Ovary (tissue), 9 donors: Measurements from ENCODE around the gene VGF. TPM values are rescaled to one million over a fixed set of nuclear protein-coding genes. Genes with fewer than 3 reads are reported as not detected.

Source experiments
- DNase-seq, 5 donors: peaks; one replicate each; pipeline ENCODE4 v3.0.0-alpha.2; 2019 to 2020
- H3K27ac ChIP-seq, 2 donors: fragments of 200-600 bp; one replicate each; pipeline versions ENCODE4 v1.5.1 to v1.8.0; 2019 to 2022
- H3K27me3 ChIP-seq: fragments of 200-600 bp; one replicate; pipeline ENCODE4 v1.8.0; 2022
- H3K36me3 ChIP-seq: fragments of 200-600 bp; sonication (generic); one replicate; pipeline ENCODE4 v1.5.1; 2019
- H3K4me1 ChIP-seq: one replicate; pipeline ENCODE4 v1.8.1; 2013; ENCODE audit warnings: mild to moderate bottlenecking, moderate library complexity; ENCODE audit not compliant: insufficient read depth
- H3K4me3 ChIP-seq: fragments of 200-600 bp; sonication (generic); one replicate; pipeline ENCODE4 v1.5.1; 2017
- H3K9me3 ChIP-seq, 2 donors: fragments of 200-600 bp in 1 of 2; sonication (generic) in 1 of 2; one replicate each; pipeline versions ENCODE4 v1.5.1 to v1.8.1; 2013 to 2019; ENCODE audit warnings: mild to moderate bottlenecking in 1 of 2, moderate library complexity in 1 of 2
- EP300 ChIP-seq: sonication (generic); formaldehyde crosslinking; IDR thresholded peaks from one replicate; pipeline ENCODE4 v1.6.1; 2017; ENCODE audit warnings: antibody characterized with exemption
- POLR2A ChIP-seq: fragments of 450-650 bp; IDR thresholded peaks from one replicate; pipeline ENCODE4 v1.6.1; 2017; ENCODE audit warnings: antibody characterized with exemption, mild to moderate bottlenecking, moderate library complexity
- WGBS, 3 donors: extraction: QIAGEN DNeasy Blood & Tissue Kit in 1 of 3; methylation state at CpG; one replicate each; pipeline versions ENCODE4 v1.1.5 to v1.1.7; 2013 to 2017; 5-methylcytosine and 5-hydroxymethylcytosine counted together
- intact Hi-C, 4 donors: fragments of 100-400 bp; cut with DNase I; formaldehyde crosslinking; loops; one replicate each; pipeline versions ENCODE4 v1.11.0 to v1.15.1; 2022 to 2023
- polyA plus RNA-seq, 2 donors: library from polyadenylated mRNA; stranded (reverse); fragments of 200-250 nt in 1 of 2; fragments of 350-450 nt in 1 of 2; fragmentation: Illumina TruSeq in 1 of 2; extraction: RNeasy Lipid Tissue Mini Kit (QIAGEN cat#74804) in 1 of 2; gene quantifications; one replicate each; pipeline ENCODE4 v1.2.3, GENCODE V29; 2013 to 2014
- total RNA-seq, 7 donors: library from RNA; depleted of rRNA in 2 of 7; stranded (reverse); fragments of >200 nt in 2 of 7; fragmentation: NEBNext Ultra II Directional in 3 of 7; extraction: Animal tissue kit (Norgen Biotek cat#: 25700) in 3 of 7; gene quantifications; one replicate each; pipeline versions ENCODE4 v1.1.0 to v1.2.4, GENCODE V29; 2016 to 2023
- TF ChIP-seq, protein P1 (sequence below), 3 donors: fragments of 450-650 bp in 2 of 3; fragments of 200-600 bp in 1 of 3; IDR thresholded peaks; one replicate each; pipeline versions ENCODE4 v1.5.1 to v1.8.0; 2016 to 2022; ENCODE audit warnings: antibody characterized with exemption in 3 of 3, mild to moderate bottlenecking in 1 of 3
- donor health status: DM: no; HTN: no; CAD: no; lungs with moderate emphysema.
- donor health status: DM: no; HTN: no; CAD: no.
- donor health status: Bipolar disorder and iron deficiency.
- donor health status: DM: yes; HTN: yes; CAD: no.
- donor health status: DM: no; HTN: no; CAD: no.
- donor health status: DM: yes; HTN: yes; CAD: no.

Gene VGF
- total and polyA plus RNA-seq, 9 donors: 0.04 to 0.20 TPM; not detected in 7

DNA sequence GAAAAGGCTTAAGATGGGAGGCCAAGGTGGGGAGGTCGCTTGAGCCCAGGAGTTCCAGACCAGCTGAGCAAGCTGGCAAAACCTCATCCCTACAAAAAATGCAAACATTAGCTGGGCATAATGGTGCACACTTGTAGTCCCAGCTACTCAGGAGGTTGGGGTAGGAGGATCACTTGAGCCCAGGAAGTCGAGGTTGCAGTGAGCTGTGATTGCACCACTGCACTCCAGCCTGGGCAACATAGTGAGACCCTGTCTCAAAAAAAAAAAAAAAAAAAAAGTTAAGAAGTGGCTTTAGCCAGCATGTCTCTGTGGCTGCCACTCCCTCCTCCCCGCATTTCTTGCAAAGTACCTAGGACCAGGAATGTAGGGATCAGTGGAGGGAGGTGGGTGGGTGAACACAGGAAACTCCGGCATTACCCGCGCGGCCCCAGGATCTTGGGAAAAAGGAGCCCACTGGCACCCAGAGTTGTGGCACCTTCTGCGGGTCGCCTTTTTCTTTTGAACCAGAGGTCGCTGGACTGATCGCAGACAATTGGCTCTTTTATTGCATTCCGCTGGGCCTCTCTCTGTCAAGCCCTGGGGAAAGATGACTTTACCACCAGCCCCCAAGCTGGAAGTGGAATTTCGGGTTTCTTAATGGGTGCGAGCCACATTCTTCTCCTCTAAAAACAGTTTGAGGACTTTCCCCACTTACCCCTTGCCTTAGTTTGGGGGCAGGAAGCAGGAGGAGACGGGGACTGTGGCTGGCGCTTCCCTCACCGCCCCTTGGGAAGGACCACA, 3.5 kb downstream of the VGF start:
- no peak overlapping the region for H3K4me3 ChIP-seq
- peaks cover 14% of the 10 kb centered on the region for H3K4me1 ChIP-seq
- H3K27me3 ChIP-seq: peaks cover 2% of the 10 kb centered on the region
- intact Hi-C loops: loop anchor here in 2 of 4 donors (10.0 kb wide), 2 partner anchors 103 to 267 kb away; partner anchors contain the start of gene ACHE (in 1 of the 2)
- H3K27ac ChIP-seq: no peak overlapping the region
- DNase-seq: no peak
- no peaks in the 10 kb centered on the region for H3K36me3 ChIP-seq
- 87 to 95% (median 88%) methylated on average over 17 of the region's 17 CpGs for WGBS, 3 donors
- no peak for TF ChIP-seq EP300
- TF ChIP-seq, protein P1, sequence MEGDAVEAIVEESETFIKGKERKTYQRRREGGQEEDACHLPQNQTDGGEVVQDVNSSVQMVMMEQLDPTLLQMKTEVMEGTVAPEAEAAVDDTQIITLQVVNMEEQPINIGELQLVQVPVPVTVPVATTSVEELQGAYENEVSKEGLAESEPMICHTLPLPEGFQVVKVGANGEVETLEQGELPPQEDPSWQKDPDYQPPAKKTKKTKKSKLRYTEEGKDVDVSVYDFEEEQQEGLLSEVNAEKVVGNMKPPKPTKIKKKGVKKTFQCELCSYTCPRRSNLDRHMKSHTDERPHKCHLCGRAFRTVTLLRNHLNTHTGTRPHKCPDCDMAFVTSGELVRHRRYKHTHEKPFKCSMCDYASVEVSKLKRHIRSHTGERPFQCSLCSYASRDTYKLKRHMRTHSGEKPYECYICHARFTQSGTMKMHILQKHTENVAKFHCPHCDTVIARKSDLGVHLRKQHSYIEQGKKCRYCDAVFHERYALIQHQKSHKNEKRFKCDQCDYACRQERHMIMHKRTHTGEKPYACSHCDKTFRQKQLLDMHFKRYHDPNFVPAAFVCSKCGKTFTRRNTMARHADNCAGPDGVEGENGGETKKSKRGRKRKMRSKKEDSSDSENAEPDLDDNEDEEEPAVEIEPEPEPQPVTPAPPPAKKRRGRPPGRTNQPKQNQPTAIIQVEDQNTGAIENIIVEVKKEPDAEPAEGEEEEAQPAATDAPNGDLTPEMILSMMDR (IDR thresholded peaks at IDR 0.05): no peak
- TF ChIP-seq POLR2A: no peak
- H3K9me3 ChIP-seq: no peaks in the 10 kb centered on the region

DNA sequence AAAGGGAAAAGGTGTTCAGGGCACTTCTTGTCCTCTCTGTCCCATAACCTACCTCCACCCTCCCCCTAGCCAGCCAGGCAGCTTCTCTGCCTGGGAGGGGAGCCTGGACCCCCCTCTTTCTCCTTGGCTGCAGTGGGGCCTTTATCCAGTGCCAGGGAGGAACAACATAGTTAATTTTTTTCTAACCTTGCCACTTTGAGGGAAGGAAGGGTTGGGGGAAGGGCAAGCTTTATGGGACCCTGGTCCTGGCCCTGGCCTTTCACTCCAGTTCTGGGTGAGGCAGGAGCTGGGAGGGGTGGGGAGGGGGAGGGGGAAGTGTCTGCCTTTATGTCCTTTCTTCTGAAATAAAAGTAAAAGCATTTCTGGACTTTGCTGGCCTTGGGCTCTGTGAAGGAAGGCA, 4.5 kb downstream of the VGF start:
- Histone ChIP-seq H3K27me3 (no peaks in the 10 kb centered on the region), H3K4me1 (peaks cover 14% of the 10 kb centered on the region), H3K9me3 (no peaks in the 10 kb centered on the region), H3K4me3 (no peak overlapping the region), H3K27ac (no peak overlapping the region), H3K36me3 (no peaks in the 10 kb centered on the region)
- no peak for DNase-seq
- TF ChIP-seq POLR2A (no peak), EP300 (no peak)
- TF ChIP-seq, protein P1 (IDR thresholded peaks at IDR 0.05): no peak
- intact Hi-C loops: loop anchor here in 2 of 4 donors (10.0 kb wide), 2 partner anchors 104 to 266 kb away; partner anchors contain the start of gene ACHE (in 1 of the 2)

DNA sequence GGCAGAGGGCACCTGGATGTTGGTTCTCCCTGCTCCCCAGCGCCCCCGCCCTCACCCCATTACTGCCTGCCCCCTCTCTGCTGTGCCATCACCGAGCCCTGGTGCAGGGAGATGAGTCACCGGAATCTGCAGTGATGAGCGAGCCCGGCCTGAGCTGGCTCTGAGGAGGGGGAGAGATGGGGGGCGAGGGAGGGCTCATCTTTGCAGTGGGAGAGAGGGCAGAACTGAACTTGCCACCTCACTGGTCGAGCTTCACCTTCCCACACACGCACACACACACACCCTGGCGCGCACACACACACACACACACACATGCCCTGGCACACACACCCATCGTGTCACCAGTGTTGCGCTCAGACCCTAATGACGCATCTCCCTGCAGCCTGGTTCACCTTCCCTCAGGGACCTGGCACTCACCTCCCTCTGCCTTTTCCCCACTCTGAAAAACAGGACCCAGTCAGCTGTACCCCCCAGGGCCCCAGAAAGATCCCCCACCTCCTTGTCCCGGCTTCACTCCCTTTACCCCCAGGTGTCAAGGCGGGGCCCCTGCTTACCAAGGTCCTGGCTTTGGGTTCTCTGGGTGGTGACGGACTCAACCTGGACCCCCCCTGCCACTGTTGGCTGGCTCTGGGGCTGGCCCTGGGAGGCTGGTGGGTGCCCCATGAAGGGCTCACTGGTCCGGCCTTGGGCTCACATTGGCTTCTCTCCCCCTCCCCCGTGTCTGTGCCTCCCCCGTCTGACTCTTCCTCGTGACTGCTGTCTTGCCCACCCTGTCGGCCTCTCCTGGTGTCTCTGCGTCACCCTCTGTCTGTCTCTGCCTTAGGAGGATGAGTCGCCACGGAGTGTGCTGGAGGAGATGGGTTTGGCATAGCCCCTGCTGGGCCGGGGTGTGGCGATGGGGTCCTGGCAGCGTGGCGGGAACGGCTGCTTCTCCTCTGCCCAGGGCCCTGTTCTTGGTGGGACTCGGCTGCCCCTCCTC, 5.4 kb downstream of the VGF start:
- intact Hi-C loops: loop anchor here in 2 of 4 donors (10.0 kb wide), 2 partner anchors 105 to 265 kb away; partner anchors contain the start of gene ACHE (in 1 of the 2)
- TF ChIP-seq EP300 (no peak), POLR2A (no peak)
- TF ChIP-seq, protein P1 (IDR thresholded peaks at IDR 0.05): no peak
- WGBS, 3 donors: 72 to 82% (median 78%) methylated on average over 31 of the region's 31 CpGs
- Histone ChIP-seq H3K4me3 (no peak overlapping the region), H3K9me3 (no peaks in the 10 kb centered on the region), H3K36me3 (no peaks in the 10 kb centered on the region), H3K27me3 (no peaks in the 10 kb centered on the region), H3K4me1 (peaks cover 17% of the 10 kb centered on the region), H3K27ac (no peak overlapping the region)
- DNase-seq: no peak

DNA sequence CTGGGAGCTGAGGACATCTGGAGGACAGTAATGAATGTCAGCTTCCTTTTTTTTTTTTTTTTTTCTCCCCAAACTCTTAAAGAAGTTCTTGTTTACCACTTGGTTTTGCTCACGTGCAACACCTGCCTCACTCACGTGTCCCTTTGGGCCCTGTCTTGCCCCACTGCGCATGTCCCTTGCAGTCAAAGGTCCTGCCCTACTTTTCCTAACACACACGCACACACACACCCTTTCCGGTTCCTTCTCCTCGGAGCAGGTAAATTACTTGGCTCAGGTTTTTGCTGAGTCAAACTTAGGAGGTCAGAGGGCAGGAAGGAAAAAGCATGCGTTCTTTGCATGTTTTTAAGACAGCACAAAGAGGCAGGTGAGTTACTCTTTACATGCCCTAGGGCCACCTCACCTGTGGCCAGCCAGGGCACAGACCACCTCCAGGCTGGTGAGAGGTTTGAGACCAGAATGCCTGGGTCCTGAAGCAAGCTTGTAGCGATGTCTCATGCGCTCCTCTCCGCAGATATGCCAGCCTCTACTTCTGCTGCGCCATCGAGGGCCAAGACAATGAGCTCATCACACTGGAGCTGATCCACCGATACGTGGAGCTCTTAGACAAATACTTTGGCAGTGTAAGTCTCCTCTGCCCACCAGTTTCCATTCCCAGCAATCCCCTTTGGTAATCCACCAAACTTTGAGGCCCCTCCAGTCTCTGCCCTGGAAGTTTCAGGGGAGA, 8.3 kb downstream of the VGF start:
- Histone ChIP-seq H3K4me3 (no peak overlapping the region), H3K4me1 (peaks cover 10% of the 10 kb centered on the region), H3K27me3 (no peaks in the 10 kb centered on the region), H3K9me3 (no peaks in the 10 kb centered on the region), H3K36me3 (no peaks in the 10 kb centered on the region), H3K27ac (no peak overlapping the region)
- 87 to 90% (median 88%) methylated on average over 14 of the region's 14 CpGs for WGBS, 3 donors
- no peak for TF ChIP-seq POLR2A
- TF ChIP-seq, protein P1 (IDR thresholded peaks at IDR 0.05): no peak
- TF ChIP-seq EP300: no peak
- intact Hi-C loops: no loop called here
- DNase-seq: no peak
